ENCODE measurements around the gene MAD1L1. TPM values are rescaled to one million over a fixed set of nuclear protein-coding genes. Genes with fewer than 3 reads are reported as not detected.

The MAD1L1 gene
- total RNA-seq, 1 experiment from 2014 or later = 38.5 TPM

DNA sequence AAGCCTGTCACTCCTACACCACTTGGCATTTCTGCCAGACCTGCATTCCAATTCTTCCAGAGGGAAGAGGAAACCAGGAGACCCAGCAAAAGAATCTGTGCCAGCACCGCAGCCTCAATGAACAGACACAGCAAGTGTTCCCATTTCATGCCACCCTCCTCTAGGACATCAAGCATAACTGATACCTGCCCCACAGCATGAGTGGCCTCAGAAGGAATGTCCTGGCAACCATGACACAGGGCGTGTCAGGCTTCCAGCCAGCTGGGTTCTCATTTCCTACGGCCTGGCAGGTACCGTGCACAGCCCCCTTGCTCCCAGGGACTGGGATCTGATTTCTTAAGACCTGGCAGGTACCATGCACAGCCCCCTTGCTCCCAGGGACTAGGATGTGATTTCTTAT lies 7.8 kb downstream of the MAD1L1 start:
- Histone ChIP-seq H3K4me3 (replicated peaks in 1 of 2; ENCODE audit: low read depth in 1 of 2, low read length in 2 of 2) (no peak overlapping the region), H3K9me3 (ENCODE audit: control insufficient read depth in 1 of 2, insufficient read depth in 1 of 2, low read depth in 1 of 2, low read length in 2 of 2) (no peaks in the 10 kb centered on the region), H3K79me2 (ENCODE audit: insufficient read depth, low read length) (peaks cover 58% of the 10 kb centered on the region), H3K9ac (ENCODE audit: low read length) (no peak overlapping the region), H3K27me3 (ENCODE audit: insufficient read depth, low read length) (no peaks in the 10 kb centered on the region), H3K4me1 (ENCODE audit: control insufficient read depth in 1 of 2, insufficient read depth in 2 of 2, low read length in 2 of 2) (peaks cover 0 to 17% of the 10 kb centered on the region in 2 experiments; a peak in 2 of 4 replicates), H4K20me1 (ENCODE audit: insufficient read depth) (no peaks in the 10 kb centered on the region), H3K9me2 (ENCODE audit: insufficient read depth) (no peaks in the 10 kb centered on the region), H3K27ac (ENCODE audit: low read depth, low read length) (no peak overlapping the region), H2AFZ (ENCODE audit: low read depth, low read length, poor library complexity, severe bottlenecking) (no peak overlapping the region), H3K4me2 (ENCODE audit: low read length) (peak overlapping the region; percentile 35), H3K36me3 (ENCODE audit: control insufficient read depth in 1 of 2, insufficient read depth in 2 of 2, low read length in 2 of 2) (peaks cover 3 to 23% of the 10 kb centered on the region in 2 experiments; a peak in 2 of 4 replicates)
- POLR2A ChIA-PET = no interaction called here
- RAD21 ChIA-PET (ENCODE audit: low non-redundant PET in 1 of 2, low total read pairs in 2 of 2, uncharacterized antibody in 2 of 2, unreplicated experiment in 2 of 2) = no interaction called here
- CTCF ChIA-PET = no interaction called here
- no TSS peak for BruUV-seq (replicated peaks)
- DNase-seq (ENCODE audit: low read depth, low spot score) = no peak
- intact Hi-C loops (cut with micrococcal nuclease) = no loop called here
- TF ChIP-seq YY1 (IDR thresholded peaks at IDR 0.05; ENCODE audit: extremely low read depth, insufficient replicate concordance, low read depth, low read length) (no peak), EGR1 (IDR thresholded peaks at IDR 0.05; ENCODE audit: low read depth) (no peak), SP1 (IDR thresholded peaks at IDR 0.05; ENCODE audit: low read depth) (no peak), RAD21 (IDR thresholded peaks at IDR 0.05; ENCODE audit: low read depth) (no peak), ZNF274 (IDR thresholded peaks at IDR 0.05; ENCODE audit: low read depth, low read length) (no peak), CEBPB (IDR thresholded peaks at IDR 0.05; ENCODE audit: low read depth) (no peak), CBX3 (IDR thresholded peaks at IDR 0.05; ENCODE audit: low read depth) (no peak), JUND (IDR thresholded peaks at IDR 0.05) (no peak), POLR2A (IDR thresholded peaks at IDR 0.05; ENCODE audit: borderline replicate concordance, extremely low read depth, insufficient read depth, insufficient read length) (no peak)
- TF ChIP-seq, protein P1, sequence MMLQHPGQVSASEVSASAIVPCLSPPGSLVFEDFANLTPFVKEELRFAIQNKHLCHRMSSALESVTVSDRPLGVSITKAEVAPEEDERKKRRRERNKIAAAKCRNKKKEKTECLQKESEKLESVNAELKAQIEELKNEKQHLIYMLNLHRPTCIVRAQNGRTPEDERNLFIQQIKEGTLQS (IDR thresholded peaks at IDR 0.05) = no peak
- TF ChIP-seq, protein P2, sequence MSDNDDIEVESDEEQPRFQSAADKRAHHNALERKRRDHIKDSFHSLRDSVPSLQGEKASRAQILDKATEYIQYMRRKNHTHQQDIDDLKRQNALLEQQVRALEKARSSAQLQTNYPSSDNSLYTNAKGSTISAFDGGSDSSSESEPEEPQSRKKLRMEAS (IDR thresholded peaks at IDR 0.05) = no peak
- peak; percentile 78 for ATAC-seq

- Histone ChIP-seq H3K27ac (ENCODE audit: low read depth, low read length) (no peak overlapping the region), H4K20me1 (ENCODE audit: insufficient read depth) (no peaks in the 10 kb centered on the region), H3K4me3 (replicated peaks in 1 of 2; ENCODE audit: low read depth in 1 of 2, low read length in 2 of 2) (no peak overlapping the region), H3K4me1 (ENCODE audit: control insufficient read depth in 1 of 2, insufficient read depth in 2 of 2, low read length in 2 of 2) (peaks cover 0 to 17% of the 10 kb centered on the region in 2 experiments; a peak in 2 of 4 replicates), H3K4me2 (ENCODE audit: low read length) (peak overlapping the region; percentile 35; the same call in 1 of the 2 replicates), H3K27me3 (ENCODE audit: insufficient read depth, low read length) (no peaks in the 10 kb centered on the region), H3K36me3 (ENCODE audit: control insufficient read depth in 1 of 2, insufficient read depth in 2 of 2, low read length in 2 of 2) (peaks cover 1 to 20% of the 10 kb centered on the region in 2 experiments; a peak in 2 of 4 replicates), H3K79me2 (ENCODE audit: insufficient read depth, low read length) (peaks cover 54% of the 10 kb centered on the region), H3K9me3 (ENCODE audit: control insufficient read depth in 1 of 2, insufficient read depth in 1 of 2, low read depth in 1 of 2, low read length in 2 of 2) (no peaks in the 10 kb centered on the region), H3K9me2 (ENCODE audit: insufficient read depth) (no peaks in the 10 kb centered on the region), H2AFZ (ENCODE audit: low read depth, low read length, poor library complexity, severe bottlenecking) (no peak overlapping the region), H3K9ac (ENCODE audit: low read length) (no peak overlapping the region)
- TF ChIP-seq POLR2AphosphoS5 (IDR thresholded peaks at IDR 0.05; ENCODE audit: low read depth, low read length) = no peak
- no peak for TF ChIP-seq CEBPB (IDR thresholded peaks at IDR 0.05; ENCODE audit: low read depth)
- no peak for TF ChIP-seq ZNF274 (IDR thresholded peaks at IDR 0.05; ENCODE audit: low read depth, low read length)
- TF ChIP-seq RAD21 (IDR thresholded peaks at IDR 0.05; ENCODE audit: low read depth) = no peak
- TF ChIP-seq, protein P2 (IDR thresholded peaks at IDR 0.05) = no peak
- no peak for TF ChIP-seq ZFX (IDR thresholded peaks at IDR 0.05)
- TF ChIP-seq ELF1 (IDR thresholded peaks at IDR 0.05; ENCODE audit: borderline replicate concordance, low read depth) = no peak
- TF ChIP-seq, protein P3, sequence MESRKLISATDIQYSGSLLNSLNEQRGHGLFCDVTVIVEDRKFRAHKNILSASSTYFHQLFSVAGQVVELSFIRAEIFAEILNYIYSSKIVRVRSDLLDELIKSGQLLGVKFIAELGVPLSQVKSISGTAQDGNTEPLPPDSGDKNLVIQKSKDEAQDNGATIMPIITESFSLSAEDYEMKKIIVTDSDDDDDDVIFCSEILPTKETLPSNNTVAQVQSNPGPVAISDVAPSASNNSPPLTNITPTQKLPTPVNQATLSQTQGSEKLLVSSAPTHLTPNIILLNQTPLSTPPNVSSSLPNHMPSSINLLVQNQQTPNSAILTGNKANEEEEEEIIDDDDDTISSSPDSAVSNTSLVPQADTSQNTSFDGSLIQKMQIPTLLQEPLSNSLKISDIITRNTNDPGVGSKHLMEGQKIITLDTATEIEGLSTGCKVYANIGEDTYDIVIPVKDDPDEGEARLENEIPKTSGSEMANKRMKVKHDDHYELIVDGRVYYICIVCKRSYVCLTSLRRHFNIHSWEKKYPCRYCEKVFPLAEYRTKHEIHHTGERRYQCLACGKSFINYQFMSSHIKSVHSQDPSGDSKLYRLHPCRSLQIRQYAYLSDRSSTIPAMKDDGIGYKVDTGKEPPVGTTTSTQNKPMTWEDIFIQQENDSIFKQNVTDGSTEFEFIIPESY (IDR thresholded peaks at IDR 0.05; ENCODE audit: extremely low read depth, insufficient replicate concordance, low read length) = no peak
- TF ChIP-seq JUND (IDR thresholded peaks at IDR 0.05) = no peak
- TF ChIP-seq CBX3 (IDR thresholded peaks at IDR 0.05; ENCODE audit: low read depth) = no peak
- DNase-seq (ENCODE audit: low read depth, low spot score) (no peak), ATAC-seq (no peak)
- no TSS peak for BruUV-seq (replicated peaks)
- CTCF ChIA-PET = no interaction called here
- POLR2A ChIA-PET = no interaction called here
- RAD21 ChIA-PET (ENCODE audit: low non-redundant PET in 1 of 2, low total read pairs in 2 of 2, uncharacterized antibody in 2 of 2, unreplicated experiment in 2 of 2) = no interaction called here
- intact Hi-C loops (cut with micrococcal nuclease) = no loop called here
These were observed 8.2 kb downstream of the MAD1L1 start for GRCh38 chr7:2224491-2224928.
